Neural progenitor cell (in vitro differentiated cells): ENCODE measurements around the gene CCL23.

Experiments used
- CTCF ChIP-seq: fragments of 200-600 bp; sonication (generic); IDR thresholded peaks from 2 replicates; pipeline ENCODE4 v1.5.1; 2017; ENCODE audit warnings: antibody characterized with exemption, mild to moderate bottlenecking
- EZH2 ChIP-seq: fragments of 200-600 bp; sonication (generic); IDR thresholded peaks from 2 replicates; pipeline ENCODE4 v1.6.1; 2017; ENCODE audit warnings: antibody characterized with exemption, mild to moderate bottlenecking, moderate library complexity
- EZH2phosphoT487 ChIP-seq: fragments of 200-600 bp; sonication (generic); IDR thresholded peaks from 2 replicates; pipeline ENCODE4 v1.6.1; 2017; ENCODE audit warnings: antibody characterized with exemption

- TF ChIP-seq CTCF (no peak), EZH2phosphoT487 (no peak), EZH2 (no peak)
Measured at GRCh38 chr17:35981246-35981645, 36.5 kb downstream of the CCL23 start, which contains the start of gene CCL16.
